SK-N-SH (cell line): ENCODE measurements around the gene WDR7. TPM values are rescaled to one million over a fixed set of nuclear protein-coding genes. Genes with fewer than 3 reads are reported as not detected.

Source experiments
- CTCF ChIA-PET: fragments of 300-600, 350-600 bp; formaldehyde crosslinking; extraction: SDS; loops from one replicate; lab custom pipeline; 2021; lab: Yijun Ruan, JAX
- POLR2A ChIA-PET: fragments of 350-600 bp; sonication (Branson Sonifier 250); formaldehyde crosslinking; extraction: SDS; loops from one replicate; lab custom pipeline; 2020; ENCODE audit warnings: antibody characterized with exemption, inconsistent platforms; lab: Yijun Ruan, JAX
- DNase-seq: peaks from one replicate; pipeline ENCODE4 v3.0.0; 2012
- H2AFZ ChIP-seq: fragments of 200-600 bp; sonication (generic); 2 replicates; pipeline ENCODE4 v1.8.1; 2016; ENCODE audit warnings: antibody characterized with exemption, mild to moderate bottlenecking, low read depth
- H3F3A ChIP-seq: fragments of 200-600 bp; sonication (generic); replicated peaks from 2 replicates; pipeline ENCODE3; 2016; ENCODE audit warnings: antibody characterized with exemption, mild to moderate bottlenecking; ENCODE audit not compliant: insufficient read depth
- H3K27ac ChIP-seq, 2 experiments: fragments of 200-500 bp in 1 of 2; fragments of 200-600 bp in 1 of 2; sonication (Bioruptor generic) in 1 of 2; sonication (generic), shearing (Covaris generic) in 1 of 2; 2 replicates each; pipeline versions ENCODE4 v1.5.1 to v1.6.1; 2014 to 2016; ENCODE audit warnings: low read depth in 2 of 2, inconsistent platforms in 1 of 2, low read length in 1 of 2, mild to moderate bottlenecking in 1 of 2, mixed read lengths in 1 of 2
- H3K27me3 ChIP-seq: fragments of 200-600 bp; sonication (generic), shearing (Covaris generic); 2 replicates; pipeline ENCODE4 v1.6.1; 2016; ENCODE audit warnings: mixed run types; ENCODE audit not compliant: insufficient read depth
- H3K36me3 ChIP-seq, 2 experiments: fragments of 200-500 bp in 1 of 2; fragments of 200-600 bp in 1 of 2; sonication (Bioruptor generic) in 1 of 2; sonication (generic) in 1 of 2; replicated peaks in 1 of 2; 2 replicates each; pipeline versions ENCODE3 to v1.5.1; 2014 to 2016; ENCODE audit warnings: low read length in 1 of 2, mild to moderate bottlenecking in 1 of 2; ENCODE audit not compliant: insufficient read depth in 2 of 2, control insufficient read depth in 1 of 2
- H3K4me1 ChIP-seq, 2 experiments: fragments of 200-500 bp in 1 of 2; fragments of 200-600 bp in 1 of 2; sonication (Bioruptor generic) in 1 of 2; sonication (generic), shearing (Covaris generic) in 1 of 2; 2 replicates each; pipeline versions ENCODE4 v1.5.1 to v1.6.1; 2014 to 2016; ENCODE audit warnings: low read depth in 1 of 2, low read length in 1 of 2, mixed run types in 1 of 2; ENCODE audit not compliant: insufficient read depth in 2 of 2, control insufficient read depth in 1 of 2
- H3K4me2 ChIP-seq: fragments of 200-600 bp; sonication (generic), shearing (Covaris generic); 2 replicates; pipeline ENCODE4 v1.6.1; 2017; ENCODE audit warnings: mixed run types
- H3K4me3 ChIP-seq, 2 experiments: fragments of 200-500 bp in 1 of 2; fragments of 200-600 bp in 1 of 2; sonication (Bioruptor generic) in 1 of 2; sonication (generic), shearing (Covaris generic) in 1 of 2; 2 replicates each; pipeline versions ENCODE4 v1.5.1 to v1.8.1; 2014 to 2016; ENCODE audit warnings: low read depth in 2 of 2, inconsistent platforms in 1 of 2, low read length in 1 of 2, mild to moderate bottlenecking in 1 of 2, mixed read lengths in 1 of 2, moderate library complexity in 1 of 2
- H3K79me2 ChIP-seq: fragments of 200-600 bp; sonication (generic); 2 replicates; pipeline ENCODE4 v1.8.1; 2017; ENCODE audit warnings: mild to moderate bottlenecking; ENCODE audit not compliant: insufficient read depth
- H3K9ac ChIP-seq: fragments of 200-600 bp; sonication (generic); 2 replicates; pipeline ENCODE4 v1.6.1; 2017; ENCODE audit warnings: mixed run types
- H3K9me2 ChIP-seq: fragments of 200-600 bp; sonication (generic); 2 replicates; pipeline ENCODE4 v1.6.1; 2017; ENCODE audit warnings: mixed run types
- H3K9me3 ChIP-seq: fragments of 200-600 bp; sonication (generic); 2 replicates; pipeline ENCODE4 v1.6.1; 2017; ENCODE audit warnings: mixed run types, mild to moderate bottlenecking, moderate library complexity
- H4K20me1 ChIP-seq: fragments of 200-600 bp; sonication (generic); 2 replicates; pipeline ENCODE4 v1.6.1; 2017; ENCODE audit warnings: mild to moderate bottlenecking, mixed run types; ENCODE audit not compliant: insufficient read depth
- CHD2 ChIP-seq: fragments of 150-350 bp; IDR thresholded peaks from 2 replicates; pipeline ENCODE4 v1.6.1; 2018; ENCODE audit warnings: low read length; ENCODE audit not compliant: partially characterized antibody
- EP300 ChIP-seq, 2 experiments: IDR thresholded peaks; 2 replicates each; pipeline versions ENCODE4 v1.4.0 to v1.6.1; 2012; ENCODE audit warnings: borderline replicate concordance in 1 of 2, low read depth in 1 of 2, low read length in 1 of 2
- FOSL2 ChIP-seq: IDR thresholded peaks from 2 replicates; pipeline ENCODE4 v1.4.0; 2012; ENCODE audit warnings: low read depth, mild to moderate bottlenecking, moderate library complexity, borderline replicate concordance
- GABPA ChIP-seq: IDR thresholded peaks from 2 replicates; pipeline ENCODE4 v1.4.0; 2012; ENCODE audit warnings: low read depth, mild to moderate bottlenecking
- GATA2 ChIP-seq: sonication (generic); formaldehyde crosslinking; IDR thresholded peaks from 2 replicates; pipeline ENCODE4 v1.5.0; 2020; ENCODE audit warnings: mild to moderate bottlenecking, missing genetic modification reagents
- JUND ChIP-seq: IDR thresholded peaks from 2 replicates; pipeline ENCODE4 v1.4.0; 2012
- MXI1 ChIP-seq: IDR thresholded peaks from 2 replicates; pipeline ENCODE4 v1.6.1; 2012; ENCODE audit warnings: mild to moderate bottlenecking, low read depth, low read length, improper control_type of control experiment
- PBX3 ChIP-seq: IDR thresholded peaks from 2 replicates; pipeline ENCODE4; 2012
- POLR2AphosphoS5 ChIP-seq: IDR thresholded peaks from 2 replicates; pipeline ENCODE4 v1.6.1; 2012; ENCODE audit warnings: low read depth, low read length
- RAD21 ChIP-seq: IDR thresholded peaks from 2 replicates; pipeline ENCODE4 v1.6.1; 2012; ENCODE audit warnings: mild to moderate bottlenecking, low read length
- RXRA ChIP-seq: IDR thresholded peaks from 2 replicates; pipeline ENCODE4 v1.4.0; 2012; ENCODE audit warnings: low read depth, mild to moderate bottlenecking, borderline replicate concordance
- SMC3 ChIP-seq: IDR thresholded peaks from 2 replicates; pipeline ENCODE4 v1.6.1; 2012; ENCODE audit warnings: low read depth, low read length, improper control_type of control experiment
- TEAD4 ChIP-seq: IDR thresholded peaks from 2 replicates; pipeline ENCODE4 v1.4.0; 2012; ENCODE audit warnings: mild to moderate bottlenecking, borderline replicate concordance; ENCODE audit not compliant: insufficient read depth
- USF1 ChIP-seq: IDR thresholded peaks from 2 replicates; pipeline ENCODE4 v1.4.0; 2012; ENCODE audit warnings: low read depth, borderline replicate concordance
- YY1 ChIP-seq: IDR thresholded peaks from 2 replicates; pipeline ENCODE4 v1.4.0; 2012; ENCODE audit warnings: low read depth, mild to moderate bottlenecking
- WGBS: methylation state at CpG from one replicate; pipeline ENCODE4 v1.1.6; 2017; ENCODE audit warnings: low lambda C conversion rate; 5-methylcytosine and 5-hydroxymethylcytosine counted together
- polyA plus RNA-seq, 3 experiments: library from polyadenylated mRNA; depleted of rRNA; stranded (reverse); fragments of >200 nt; gene quantifications; 2 replicates each; pipeline ENCODE4 v1.2.3, GENCODE V29; 2012
- TF ChIP-seq, protein P1 (sequence below): IDR thresholded peaks from 2 replicates; pipeline ENCODE4 v1.4.0; 2012; ENCODE audit warnings: low read depth
- TF ChIP-seq, protein P2 (sequence below): IDR thresholded peaks from 2 replicates; pipeline ENCODE4 v1.6.1; 2012; ENCODE audit warnings: mild to moderate bottlenecking, low read depth, low read length, moderate library complexity
- TF ChIP-seq, protein P3 (sequence below): fragments of 150-350 bp; IDR thresholded peaks from 2 replicates; pipeline ENCODE4 v1.6.1; 2016; ENCODE audit warnings: mild to moderate bottlenecking, low read depth, low read length
- TF ChIP-seq, protein P4 (sequence below): fragments of 200-600 bp; sonication (generic); IDR thresholded peaks from 2 replicates; pipeline ENCODE4 v1.6.1; 2017; ENCODE audit warnings: antibody characterized with exemption, mild to moderate bottlenecking, moderate library complexity

WDR7 gene
- polyA plus RNA-seq, 1 of the 3 experiments (the other 2 are of a cell fraction) = 4.1 TPM

DNA sequence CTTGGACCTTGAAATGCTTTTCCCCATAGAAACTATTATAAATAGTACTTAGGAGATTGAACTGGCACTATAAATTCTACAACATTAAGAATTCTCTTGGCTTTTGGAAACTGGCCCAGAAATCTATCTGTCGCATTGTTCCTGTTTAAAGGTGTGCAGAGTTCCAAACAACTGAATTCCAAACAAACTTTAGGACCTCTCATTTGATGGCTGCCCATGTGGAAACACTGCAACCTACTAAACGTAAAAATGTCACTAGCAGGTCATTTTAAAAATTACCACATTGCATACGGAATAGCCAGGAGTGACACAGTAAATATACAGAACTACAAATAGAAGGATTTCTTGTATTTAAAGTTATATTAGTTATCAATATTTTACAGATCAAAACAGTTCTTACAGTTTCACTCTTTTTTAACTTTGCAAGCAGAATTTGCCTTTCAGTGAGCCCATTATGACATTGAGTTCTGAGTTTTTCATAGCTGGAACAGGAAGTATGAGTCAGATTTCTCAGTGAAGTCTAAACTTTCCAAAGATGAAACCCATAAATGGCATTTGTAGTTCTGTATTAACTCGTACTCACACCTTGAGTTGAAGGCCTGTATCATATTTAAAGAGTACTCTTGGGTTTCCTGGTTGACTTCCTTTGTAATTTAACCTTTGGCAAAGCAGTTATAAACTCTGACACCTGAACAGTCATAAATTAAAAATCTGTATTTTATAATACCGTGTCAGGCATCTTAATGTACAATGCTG lies 353.4 kb downstream of the WDR7 start (continued):
- no peak for TF ChIP-seq CHD2
- TF ChIP-seq, protein P1, sequence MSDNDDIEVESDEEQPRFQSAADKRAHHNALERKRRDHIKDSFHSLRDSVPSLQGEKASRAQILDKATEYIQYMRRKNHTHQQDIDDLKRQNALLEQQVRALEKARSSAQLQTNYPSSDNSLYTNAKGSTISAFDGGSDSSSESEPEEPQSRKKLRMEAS = no peak
- no peak for TF ChIP-seq YY1
- TF ChIP-seq, protein P2, sequence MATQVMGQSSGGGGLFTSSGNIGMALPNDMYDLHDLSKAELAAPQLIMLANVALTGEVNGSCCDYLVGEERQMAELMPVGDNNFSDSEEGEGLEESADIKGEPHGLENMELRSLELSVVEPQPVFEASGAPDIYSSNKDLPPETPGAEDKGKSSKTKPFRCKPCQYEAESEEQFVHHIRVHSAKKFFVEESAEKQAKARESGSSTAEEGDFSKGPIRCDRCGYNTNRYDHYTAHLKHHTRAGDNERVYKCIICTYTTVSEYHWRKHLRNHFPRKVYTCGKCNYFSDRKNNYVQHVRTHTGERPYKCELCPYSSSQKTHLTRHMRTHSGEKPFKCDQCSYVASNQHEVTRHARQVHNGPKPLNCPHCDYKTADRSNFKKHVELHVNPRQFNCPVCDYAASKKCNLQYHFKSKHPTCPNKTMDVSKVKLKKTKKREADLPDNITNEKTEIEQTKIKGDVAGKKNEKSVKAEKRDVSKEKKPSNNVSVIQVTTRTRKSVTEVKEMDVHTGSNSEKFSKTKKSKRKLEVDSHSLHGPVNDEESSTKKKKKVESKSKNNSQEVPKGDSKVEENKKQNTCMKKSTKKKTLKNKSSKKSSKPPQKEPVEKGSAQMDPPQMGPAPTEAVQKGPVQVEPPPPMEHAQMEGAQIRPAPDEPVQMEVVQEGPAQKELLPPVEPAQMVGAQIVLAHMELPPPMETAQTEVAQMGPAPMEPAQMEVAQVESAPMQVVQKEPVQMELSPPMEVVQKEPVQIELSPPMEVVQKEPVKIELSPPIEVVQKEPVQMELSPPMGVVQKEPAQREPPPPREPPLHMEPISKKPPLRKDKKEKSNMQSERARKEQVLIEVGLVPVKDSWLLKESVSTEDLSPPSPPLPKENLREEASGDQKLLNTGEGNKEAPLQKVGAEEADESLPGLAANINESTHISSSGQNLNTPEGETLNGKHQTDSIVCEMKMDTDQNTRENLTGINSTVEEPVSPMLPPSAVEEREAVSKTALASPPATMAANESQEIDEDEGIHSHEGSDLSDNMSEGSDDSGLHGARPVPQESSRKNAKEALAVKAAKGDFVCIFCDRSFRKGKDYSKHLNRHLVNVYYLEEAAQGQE = no peak
- TF ChIP-seq GATA2 (CRISPR knock-in tag) = no peak
- TF ChIP-seq TEAD4 = no peak
- no peak for TF ChIP-seq RXRA
- no peak for TF ChIP-seq RAD21
- no peak for TF ChIP-seq SMC3

- no peak overlapping the region for H3K4me3 ChIP-seq
These were observed 357.0 kb downstream of the WDR7 start for GRCh38 chr18:57008001-57008686.

More at GRCh38 chr18:57008001-57008686, 357.0 kb downstream of the WDR7 start:
- Histone ChIP-seq H3K9me3 (no peaks in the 10 kb centered on the region), H3K36me3 (no peaks in the 10 kb centered on the region), H4K20me1 (no peaks in the 10 kb centered on the region), H3K27me3 (no peaks in the 10 kb centered on the region), H2AFZ (no peak overlapping the region), H3K9ac (no peak overlapping the region), H3F3A (peaks cover 12% of the 10 kb centered on the region), H3K9me2 (no peaks in the 10 kb centered on the region), H3K4me2 (no peak overlapping the region), H3K4me1 (peaks cover 7 to 25% of the 10 kb centered on the region in 2 experiments; a peak in 3 of 4 replicates), H3K79me2 (no peaks in the 10 kb centered on the region), H3K27ac (no peak overlapping the region)
- no peak for TF ChIP-seq GATA2 (CRISPR knock-in tag)
- TF ChIP-seq, protein P3, sequence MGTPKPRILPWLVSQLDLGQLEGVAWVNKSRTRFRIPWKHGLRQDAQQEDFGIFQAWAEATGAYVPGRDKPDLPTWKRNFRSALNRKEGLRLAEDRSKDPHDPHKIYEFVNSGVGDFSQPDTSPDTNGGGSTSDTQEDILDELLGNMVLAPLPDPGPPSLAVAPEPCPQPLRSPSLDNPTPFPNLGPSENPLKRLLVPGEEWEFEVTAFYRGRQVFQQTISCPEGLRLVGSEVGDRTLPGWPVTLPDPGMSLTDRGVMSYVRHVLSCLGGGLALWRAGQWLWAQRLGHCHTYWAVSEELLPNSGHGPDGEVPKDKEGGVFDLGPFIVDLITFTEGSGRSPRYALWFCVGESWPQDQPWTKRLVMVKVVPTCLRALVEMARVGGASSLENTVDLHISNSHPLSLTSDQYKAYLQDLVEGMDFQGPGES = no peak
- TF ChIP-seq USF1 = no peak
- TF ChIP-seq CHD2 = no peak
- TF ChIP-seq FOSL2 = no peak
- TF ChIP-seq, protein P4, sequence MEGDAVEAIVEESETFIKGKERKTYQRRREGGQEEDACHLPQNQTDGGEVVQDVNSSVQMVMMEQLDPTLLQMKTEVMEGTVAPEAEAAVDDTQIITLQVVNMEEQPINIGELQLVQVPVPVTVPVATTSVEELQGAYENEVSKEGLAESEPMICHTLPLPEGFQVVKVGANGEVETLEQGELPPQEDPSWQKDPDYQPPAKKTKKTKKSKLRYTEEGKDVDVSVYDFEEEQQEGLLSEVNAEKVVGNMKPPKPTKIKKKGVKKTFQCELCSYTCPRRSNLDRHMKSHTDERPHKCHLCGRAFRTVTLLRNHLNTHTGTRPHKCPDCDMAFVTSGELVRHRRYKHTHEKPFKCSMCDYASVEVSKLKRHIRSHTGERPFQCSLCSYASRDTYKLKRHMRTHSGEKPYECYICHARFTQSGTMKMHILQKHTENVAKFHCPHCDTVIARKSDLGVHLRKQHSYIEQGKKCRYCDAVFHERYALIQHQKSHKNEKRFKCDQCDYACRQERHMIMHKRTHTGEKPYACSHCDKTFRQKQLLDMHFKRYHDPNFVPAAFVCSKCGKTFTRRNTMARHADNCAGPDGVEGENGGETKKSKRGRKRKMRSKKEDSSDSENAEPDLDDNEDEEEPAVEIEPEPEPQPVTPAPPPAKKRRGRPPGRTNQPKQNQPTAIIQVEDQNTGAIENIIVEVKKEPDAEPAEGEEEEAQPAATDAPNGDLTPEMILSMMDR = no peak
- no peak for TF ChIP-seq SMC3
- no peak for TF ChIP-seq GABPA
- no peak for TF ChIP-seq POLR2AphosphoS5
- TF ChIP-seq RXRA = no peak
- no peak for TF ChIP-seq MXI1
- no peak for TF ChIP-seq EP300 (IDR thresholded peaks at IDR 0.05; ENCODE audit: borderline replicate concordance in 1 of 2, low read depth in 1 of 2, low read length in 1 of 2)
- TF ChIP-seq PBX3 = no peak
- no peak for TF ChIP-seq JUND
- DNase-seq = no peak
- CTCF ChIA-PET = no interaction called here
- WGBS = 92% methylated on average over 11 of the region's 11 CpGs
- POLR2A ChIA-PET = no interaction called here
